GM15510 (cell line): ENCODE results near the gene USP38.

ENCODE experiments used
- POLR2A ChIP-seq: IDR thresholded peaks from 3 replicates; pipeline ENCODE4 v1.6.1; 2011; ENCODE audit warnings: borderline replicate concordance; ENCODE audit not compliant: insufficient read length; ENCODE audit errors: extremely low read depth

Gene USP38

GRCh38 chr4:143246977-143247376 is 62.3 kb downstream of the USP38 start:
- TF ChIP-seq POLR2A = no peak

- TF ChIP-seq POLR2A = no peak
These were observed 63.1 kb downstream of the USP38 start for GRCh38 chr4:143247866-143248265.

DNA sequence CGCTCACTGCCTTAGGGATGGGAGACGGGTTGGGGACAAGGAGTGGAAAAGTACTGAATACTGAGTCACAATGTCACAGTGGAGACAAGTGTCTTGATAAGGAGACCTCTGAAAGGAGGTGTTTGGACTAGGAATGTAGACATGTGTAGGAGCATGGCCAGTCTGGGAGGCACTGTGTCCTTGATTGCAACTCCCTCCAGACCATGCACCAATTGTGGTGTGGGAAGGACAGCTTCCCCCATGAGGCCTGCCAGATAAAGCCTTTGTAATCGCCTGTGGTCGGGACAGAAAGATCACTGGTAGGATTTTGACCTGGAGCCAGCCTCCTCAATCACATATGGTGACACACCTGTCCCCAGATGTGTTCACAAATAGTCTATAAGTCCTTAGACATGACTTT is 64.1 kb downstream of the USP38 start:
- no peak for TF ChIP-seq POLR2A

- no peak for TF ChIP-seq POLR2A
These were observed 65.9 kb downstream of the USP38 start for GRCh38 chr4:143250617-143251016.

- TF ChIP-seq POLR2A = no peak
These were observed 66.6 kb downstream of the USP38 start for GRCh38 chr4:143251348-143251747.

- no peak for TF ChIP-seq POLR2A
These were observed 67.1 kb downstream of the USP38 start for GRCh38 chr4:143251779-143252178.

GRCh38 chr4:143252478-143252877 is 67.8 kb downstream of the USP38 start:
- no peak for TF ChIP-seq POLR2A

- no peak for TF ChIP-seq POLR2A
These were observed 68.4 kb downstream of the USP38 start for GRCh38 chr4:143253166-143253565.

DNA sequence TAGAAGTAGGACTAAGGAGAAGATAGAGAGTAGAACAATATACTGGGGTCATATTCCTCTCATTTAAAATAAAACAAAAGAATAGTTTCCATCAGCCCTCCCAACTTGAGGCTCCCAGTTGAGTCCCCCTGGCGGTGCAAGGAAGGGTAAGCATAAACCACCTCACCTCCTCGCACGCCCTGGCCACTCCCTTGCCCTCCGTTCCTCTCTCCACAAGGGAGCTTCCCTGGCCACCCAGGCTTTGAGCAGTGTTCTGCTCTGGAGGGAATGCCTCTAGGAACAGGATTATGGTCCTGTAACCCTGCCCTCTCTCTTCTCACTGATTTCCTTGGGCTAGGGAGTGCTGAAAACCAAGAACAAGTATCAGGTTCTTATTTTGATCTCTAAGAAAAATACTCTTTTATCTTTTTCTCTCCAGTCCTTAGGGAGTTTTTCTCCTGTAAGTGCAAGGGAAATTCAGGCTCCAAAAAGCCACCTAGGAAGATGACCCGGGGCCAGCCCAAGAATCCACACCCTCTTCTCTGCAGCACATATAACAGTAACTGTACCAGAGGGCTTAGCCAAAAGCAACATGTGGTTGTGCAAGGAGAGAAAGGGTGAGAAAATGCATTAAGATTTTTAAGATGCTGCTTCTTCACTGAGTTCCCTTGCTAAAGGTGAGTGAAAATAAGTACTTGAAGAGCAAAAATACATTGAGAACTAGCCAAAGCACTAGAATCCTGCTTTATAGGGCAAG is 69.9 kb downstream of the USP38 start:
- no peak for TF ChIP-seq POLR2A

- TF ChIP-seq POLR2A = no peak
These were observed 71.7 kb downstream of the USP38 start for GRCh38 chr4:143256456-143256855.

GRCh38 chr4:143257356-143257755 is 72.6 kb downstream of the USP38 start:
- TF ChIP-seq POLR2A = no peak

DNA sequence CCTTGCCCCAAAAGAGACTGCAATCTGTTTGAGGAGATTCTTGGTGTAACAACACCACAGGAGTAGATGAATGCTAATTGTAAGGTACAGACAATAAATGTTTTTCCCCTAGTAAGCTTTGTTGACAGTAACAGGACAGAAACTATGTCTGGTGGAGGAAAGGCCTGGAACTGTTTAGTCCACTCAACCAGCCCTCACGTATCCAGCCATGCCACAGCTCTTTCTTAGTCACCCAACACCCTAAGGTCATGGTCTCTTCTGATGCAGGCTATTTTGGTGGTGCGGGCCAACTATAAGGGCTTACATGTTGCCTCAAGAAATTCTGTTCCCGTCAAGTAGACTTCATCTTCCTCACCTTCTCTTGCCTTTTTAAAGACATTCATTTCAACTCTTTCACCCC is 76.0 kb downstream of the USP38 start:
- TF ChIP-seq POLR2A = no peak

DNA sequence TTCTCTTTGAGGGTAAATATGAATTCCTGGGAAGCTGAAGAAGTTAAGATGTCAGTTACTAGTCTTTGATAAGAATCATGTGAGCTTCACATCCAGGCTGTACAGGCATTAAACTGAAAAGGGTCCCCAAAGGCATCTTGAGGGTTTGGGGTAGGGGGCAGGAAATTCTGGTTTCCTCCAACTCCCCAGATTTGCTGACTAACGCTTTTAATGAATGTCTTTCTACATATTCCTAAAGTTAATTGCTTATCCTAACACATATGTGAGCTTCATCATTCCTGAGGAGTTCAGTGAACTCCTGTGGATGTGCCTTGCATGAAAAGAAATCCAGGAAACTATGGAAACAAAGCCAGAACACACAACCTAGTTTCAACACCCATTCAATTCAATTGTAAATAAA is 78.1 kb downstream of the USP38 start:
- no peak for TF ChIP-seq POLR2A

- no peak for TF ChIP-seq POLR2A
These were observed 85.6 kb downstream of the USP38 start for GRCh38 chr4:143270256-143270838.
